H1 (cell line): Measurements from ENCODE around the gene ANKRD13C. TPM values are rescaled to one million over a fixed set of nuclear protein-coding genes. Genes with fewer than 3 reads are reported as not detected.

Experiments
- CTCF ChIA-PET: fragments of 300-600 bp; sonication (Branson Sonifier 250); formaldehyde crosslinking; loops from one replicate; lab custom pipeline; 2021; ENCODE audit not compliant: partially characterized antibody; lab: Charles Lee
- POLR2A ChIA-PET: fragments of 300-600 bp; sonication (Branson Sonifier 250); formaldehyde crosslinking; loops from one replicate; lab custom pipeline; 2021; ENCODE audit warnings: inconsistent platforms; ENCODE audit not compliant: partially characterized antibody; lab: Charles Lee
- DNase-seq, 2 experiments: peaks; one replicate each; pipeline versions ENCODE4 v3.0.0 to v3.0.0-alpha.2; 2010 to 2022; ENCODE audit warnings: low spot score in 2 of 2, low read depth in 1 of 2, mixed read lengths in 1 of 2
- FAIRE-seq: peaks from 2 replicates; lab custom pipeline; 2011; peaks lifted over from hg19 to GRCh38; lab: Jason Lieb, UNC
- H2AFZ ChIP-seq: 2 replicates; pipeline ENCODE4 v1.8.1; 2012; ENCODE audit warnings: low read length, inconsistent platforms
- H2AK5ac ChIP-seq: 2 replicates; pipeline ENCODE4 v1.6.1; 2013; ENCODE audit warnings: low read depth, low read length
- H2BK120ac ChIP-seq: replicated peaks from 2 replicates; pipeline ENCODE3; 2013; ENCODE audit warnings: low read depth, low read length, inconsistent platforms
- H2BK12ac ChIP-seq: 2 replicates; pipeline ENCODE4 v1.6.1; 2013; ENCODE audit warnings: low read depth, low read length
- H2BK15ac ChIP-seq: 2 replicates; pipeline ENCODE4 v1.6.1; 2013; ENCODE audit warnings: low read length
- H2BK20ac ChIP-seq: 2 replicates; pipeline ENCODE4 v1.6.1; 2013; ENCODE audit warnings: low read length
- H2BK5ac ChIP-seq: 2 replicates; pipeline ENCODE4 v1.6.1; 2013; ENCODE audit warnings: low read depth, low read length
- H3K14ac ChIP-seq: 2 replicates; pipeline ENCODE4 v1.6.1; 2013; ENCODE audit warnings: inconsistent platforms; ENCODE audit not compliant: insufficient read length
- H3K18ac ChIP-seq: 2 replicates; pipeline ENCODE4 v1.6.1; 2013; ENCODE audit warnings: low read length; ENCODE audit errors: extremely low read depth
- H3K23ac ChIP-seq: 2 replicates; pipeline ENCODE4 v1.6.1; 2013; ENCODE audit warnings: inconsistent platforms; ENCODE audit not compliant: insufficient read length
- H3K23me2 ChIP-seq: 2 replicates; pipeline ENCODE4 v1.6.1; 2013; ENCODE audit warnings: low read depth, low read length
- H3K27ac ChIP-seq: 2 replicates; pipeline ENCODE4 v1.6.1; 2011; ENCODE audit warnings: low read depth, low read length, inconsistent platforms
- H3K27me3 ChIP-seq, 4 experiments: replicated peaks in 1 of 4; 1 replicate in 1 of 4; 2 replicates in 3 of 4; pipeline versions ENCODE4 v1.6.1 to v1.8.1; 2011 to 2013; ENCODE audit warnings: low read length in 3 of 4, mild to moderate bottlenecking in 3 of 4, inconsistent platforms in 2 of 4, mixed read lengths in 2 of 4, moderate library complexity in 1 of 4; ENCODE audit not compliant: control insufficient read depth in 3 of 4, insufficient read depth in 3 of 4; ENCODE audit errors: extremely low read depth in 1 of 4
- H3K36me3 ChIP-seq, 4 experiments: 2 replicates each; pipeline versions ENCODE4 v1.6.1 to v1.8.1; 2011 to 2013; ENCODE audit warnings: mild to moderate bottlenecking in 4 of 4, low read length in 3 of 4, moderate library complexity in 2 of 4, control low read depth in 1 of 4, inconsistent platforms in 1 of 4; ENCODE audit not compliant: insufficient read depth in 4 of 4, control insufficient read depth in 2 of 4
- H3K4ac ChIP-seq: replicated peaks from 2 replicates; pipeline ENCODE3; 2013; ENCODE audit warnings: low read length, low read depth, mixed read lengths, inconsistent platforms; ENCODE audit not compliant: insufficient read length
- H3K4me1 ChIP-seq, 4 experiments: replicated peaks in 1 of 4; 1 replicate in 1 of 4; 2 replicates in 3 of 4; pipeline versions ENCODE4 v1.6.1 to v1.8.1; 2011 to 2013; ENCODE audit warnings: low read length in 3 of 4, inconsistent platforms in 2 of 4, mixed read lengths in 1 of 4; ENCODE audit not compliant: insufficient read depth in 4 of 4, control insufficient read depth in 3 of 4
- H3K4me2 ChIP-seq, 2 experiments: 2 replicates each; pipeline versions ENCODE4 v1.6.1 to v1.8.1; 2011 to 2013; ENCODE audit warnings: low read depth in 2 of 2, low read length in 2 of 2, control low read depth in 1 of 2, inconsistent platforms in 1 of 2, mild to moderate bottlenecking in 1 of 2; ENCODE audit not compliant: insufficient read depth in 1 of 2
- H3K4me3 ChIP-seq, 4 experiments: fragments of 200-600, 300-600 bp in 1 of 4; sonication (generic), shearing (Covaris generic), sonication (Bioruptor Twin) in 1 of 4; 2 replicates each; pipeline versions ENCODE4 v1.5.1 to v1.8.1; 2011 to 2016; ENCODE audit warnings: low read length in 4 of 4, low read depth in 3 of 4, control low read depth in 2 of 4, inconsistent platforms in 2 of 4, mild to moderate bottlenecking in 2 of 4, mixed read lengths in 1 of 4, moderate library complexity in 1 of 4; ENCODE audit not compliant: insufficient read depth in 2 of 4; ENCODE audit errors: extremely low read depth in 1 of 4
- H3K56ac ChIP-seq: replicated peaks from 2 replicates; pipeline ENCODE3; 2013; ENCODE audit warnings: low read depth, mild to moderate bottlenecking, mixed read lengths, low read length, inconsistent platforms; ENCODE audit not compliant: insufficient read length
- H3K79me1 ChIP-seq: 2 replicates; pipeline ENCODE4 v1.6.1; 2013; ENCODE audit warnings: low read depth, low read length, control low read depth
- H3K79me2 ChIP-seq, 2 experiments: 2 replicates each; pipeline versions ENCODE4 v1.6.1 to v1.8.1; 2012 to 2013; ENCODE audit warnings: low read length in 2 of 2, mild to moderate bottlenecking in 2 of 2, inconsistent platforms in 1 of 2; ENCODE audit not compliant: insufficient read depth in 2 of 2, control insufficient read depth in 1 of 2
- H3K9ac ChIP-seq, 4 experiments: replicated peaks in 1 of 4; 1 replicate in 1 of 4; 2 replicates in 3 of 4; pipeline versions ENCODE4 v1.6.1 to v1.8.1; 2011 to 2013; ENCODE audit warnings: low read depth in 3 of 4, low read length in 3 of 4, control low read depth in 2 of 4, mild to moderate bottlenecking in 2 of 4, moderate library complexity in 2 of 4, inconsistent platforms in 1 of 4; ENCODE audit errors: extremely low read depth in 1 of 4
- H3K9me3 ChIP-seq, 2 experiments: 2 replicates each; pipeline versions ENCODE4 v1.6.1 to v1.8.1; 2012 to 2013; ENCODE audit warnings: mild to moderate bottlenecking in 2 of 2, moderate library complexity in 2 of 2, control low read depth in 1 of 2, inconsistent platforms in 1 of 2, low read depth in 1 of 2, low read length in 1 of 2, mixed read lengths in 1 of 2; ENCODE audit not compliant: insufficient read depth in 2 of 2
- H4K20me1 ChIP-seq, 2 experiments: replicated peaks in 1 of 2; 2 replicates each; pipeline versions ENCODE3 to v1.8.1; 2011 to 2013; ENCODE audit warnings: inconsistent platforms in 2 of 2, low read length in 2 of 2, mild to moderate bottlenecking in 1 of 2; ENCODE audit not compliant: insufficient read depth in 2 of 2, control insufficient read depth in 1 of 2
- H4K5ac ChIP-seq: 2 replicates; pipeline ENCODE4 v1.6.1; 2013; ENCODE audit warnings: low read length, low read depth, mixed read lengths, inconsistent platforms; ENCODE audit not compliant: insufficient read length
- H4K8ac ChIP-seq: 2 replicates; pipeline ENCODE4 v1.8.0; 2013; ENCODE audit warnings: mild to moderate bottlenecking, moderate library complexity, low read length, inconsistent platforms; ENCODE audit not compliant: insufficient read depth; ENCODE audit errors: extremely low read depth
- H4K91ac ChIP-seq: replicated peaks from 2 replicates; pipeline ENCODE3; 2013; ENCODE audit warnings: low read length, mixed read lengths, inconsistent platforms; ENCODE audit not compliant: insufficient read length
- ASH2L ChIP-seq: fragments of 200-600, 300-600 bp; sonication (generic); IDR thresholded peaks from one replicate; pipeline ENCODE4 v1.7.1; 2017; ENCODE audit warnings: low read length
- SIX5 ChIP-seq: IDR thresholded peaks from 2 replicates; pipeline ENCODE4 v1.6.1; 2011; ENCODE audit warnings: mild to moderate bottlenecking, low read depth, low read length
- SUZ12 ChIP-seq: fragments of 200-600 bp; sonication (generic); IDR thresholded peaks from 2 replicates; pipeline ENCODE4 v1.6.1; 2012; ENCODE audit warnings: mild to moderate bottlenecking, inconsistent platforms, low read length, moderate library complexity, mixed read lengths
- TAF1 ChIP-seq: IDR thresholded peaks from 2 replicates; pipeline ENCODE4 v1.6.1; 2011; ENCODE audit warnings: mild to moderate bottlenecking, low read depth, low read length
- polyA plus RNA-seq, 7 experiments: library from polyadenylated mRNA; depleted of rRNA in 3 of 7; stranded (reverse) in 5 of 7; unstranded in 2 of 7; fragments of >200 nt in 5 of 7; fragments of 200-250 nt in 2 of 7; gene quantifications; 1 replicate in 5 of 7; 2 replicates in 1 of 7; 4 replicates in 1 of 7; pipeline versions ENCODE4 v1.2.1 to v1.2.3, GENCODE V29; 2011 to 2013; ENCODE audit warnings: missing spikeins in 2 of 7, mixed read lengths in 2 of 7
- total RNA-seq: library from RNA; stranded (reverse); fragmentation: NEBNext Ultra II Directional; extraction: Animal tissue kit (Norgen Biotek cat#: 25700); gene quantifications from 2 replicates; pipeline ENCODE4 v1.2.1, GENCODE V29; 2021

Gene ANKRD13C
- total and polyA plus RNA-seq, 2 of the 8 experiments (the other 6 are each of a cell fraction or from before 2014, with no cell fraction given), result 4.8 to 21.7 TPM

GRCh38 chr1:70336050-70336449 is 18.5 kb downstream of the ANKRD13C start:
- POLR2A ChIA-PET, result interaction anchor here (1.9 kb wide), 1 partner anchor 75 kb away, joined by 8 read pairs; the partner anchor contains the start of gene CTH
- no peak for TF ChIP-seq ASH2L
- TF ChIP-seq SIX5, result no peak
- TF ChIP-seq TAF1, result no peak
- no peak for TF ChIP-seq SUZ12

More at GRCh38 chr1:70336050-70336449, 18.5 kb downstream of the ANKRD13C start:
- Histone ChIP-seq H3K4me2 (no peak overlapping the region), H4K5ac (no peak overlapping the region), H2BK12ac (no peak overlapping the region), H3K9me3 (no peaks in the 10 kb centered on the region), H2AFZ (no peak overlapping the region), H3K79me2 (peaks cover 0 to 45% of the 10 kb centered on the region in 2 experiments; a peak in 2 of 4 replicates), H3K9ac (no peak overlapping the region), H3K23me2 (no peaks in the 10 kb centered on the region), H4K91ac (no peak overlapping the region), H3K56ac (no peak overlapping the region), H4K8ac (no peak overlapping the region), H3K4me3 (no peak overlapping the region), H2BK5ac (no peak overlapping the region), H2AK5ac (no peak overlapping the region), H3K27me3 (no peaks in the 10 kb centered on the region), H3K27ac (no peak overlapping the region), H2BK20ac (no peak overlapping the region), H2BK120ac (no peak overlapping the region), H3K14ac (no peak overlapping the region), H3K79me1 (no peaks in the 10 kb centered on the region), H3K4me1 (no peaks in the 10 kb centered on the region), H4K20me1 (no peaks in the 10 kb centered on the region), H3K36me3 (peaks cover 0 to 4% (median 2%) of the 10 kb centered on the region in 4 experiments; a peak in 2 of 8 replicates), H3K18ac (no peak overlapping the region), H3K4ac (no peak overlapping the region), H3K23ac (no peak overlapping the region), H2BK15ac (no peak overlapping the region)
- FAIRE-seq, result no peak
- DNase-seq, result no peak
- CTCF ChIA-PET, result no interaction called here
